ENCODE results near the gene GAA. TPM values are rescaled to one million over a fixed set of nuclear protein-coding genes. Genes with fewer than 3 reads are reported as not detected.

The GAA gene
- polyA plus RNA-seq, 1 of the 3 experiments (the other 2 are of a cell fraction) = 27.3 TPM

DNA sequence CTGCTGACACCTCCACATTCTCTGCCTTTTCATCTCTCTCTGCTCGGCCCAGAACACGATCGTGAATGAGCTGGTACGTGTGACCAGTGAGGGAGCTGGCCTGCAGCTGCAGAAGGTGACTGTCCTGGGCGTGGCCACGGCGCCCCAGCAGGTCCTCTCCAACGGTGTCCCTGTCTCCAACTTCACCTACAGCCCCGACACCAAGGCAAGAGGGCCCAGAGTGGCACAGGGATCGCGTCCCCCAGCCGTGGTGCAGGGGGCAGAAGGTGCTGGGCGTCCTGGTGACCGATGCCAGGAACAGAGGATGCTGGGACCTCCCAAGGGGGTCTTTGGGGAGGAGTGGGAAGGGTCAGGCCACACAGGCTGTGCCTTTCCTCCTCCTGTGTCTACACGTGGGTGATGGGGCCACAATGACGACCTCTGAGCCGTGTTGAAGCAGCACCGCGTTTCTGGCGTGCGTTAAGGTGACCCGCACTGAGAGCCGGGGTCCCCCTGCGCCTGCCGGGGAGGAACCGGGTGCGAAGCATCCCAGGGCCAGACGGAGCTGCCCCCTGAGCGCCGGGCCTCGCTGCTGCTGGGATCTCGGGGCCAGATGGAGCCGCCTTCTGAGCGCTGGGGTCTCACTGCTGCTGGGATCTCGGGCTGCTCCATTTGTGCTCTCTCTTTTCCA is 17.4 kb downstream of the GAA start:
- ChIA-PET CTCF (interaction anchor here (1.3 to 5.8 kb wide), 4 partner anchors 17 to 110 kb away, joined by 3 to 37 read pairs (median 3); partner anchors contain the start of gene GAA), POLR2A (no interaction called here)

More for the DNA sequence above, 17.4 kb downstream of the GAA start:
- Histone ChIP-seq H3K9me3 (no peaks in the 10 kb centered on the region), H3K36me3 (replicated peaks in 1 of 2; ENCODE audit: control insufficient read depth in 1 of 2, insufficient read depth in 2 of 2, low read length in 1 of 2) (peaks cover 0 to 5% of the 10 kb centered on the region in 2 experiments), H2AFZ (ENCODE audit: low read depth) (no peak overlapping the region), H3K79me2 (ENCODE audit: insufficient read depth) (no peaks in the 10 kb centered on the region), H3K4me2 (no peak overlapping the region), H3K27ac (ENCODE audit: low read depth in 2 of 2, low read length in 1 of 2) (no peak overlapping the region), H3F3A (replicated peaks; ENCODE audit: insufficient read depth) (peaks cover 4% of the 10 kb centered on the region), H3K9ac (no peak overlapping the region), H3K4me1 (ENCODE audit: control insufficient read depth in 1 of 2, insufficient read depth in 2 of 2, low read depth in 1 of 2, low read length in 1 of 2) (no peaks in the 10 kb centered on the region), H4K20me1 (ENCODE audit: insufficient read depth) (no peaks in the 10 kb centered on the region), H3K9me2 (no peaks in the 10 kb centered on the region), H3K27me3 (ENCODE audit: insufficient read depth) (no peaks in the 10 kb centered on the region), H3K4me3 (ENCODE audit: low read depth in 2 of 2, low read length in 1 of 2) (no peak overlapping the region)
- no peak for DNase-seq
- WGBS (ENCODE audit: low lambda C conversion rate) = 90% methylated on average over 33 of the region's 35 CpGs
- TF ChIP-seq YY1 (IDR thresholded peaks at IDR 0.05; ENCODE audit: low read depth) (no peak), FOXJ3 (CRISPR knock-in tag; IDR thresholded peaks at IDR 0.05) (no peak), RXRA (IDR thresholded peaks at IDR 0.05; ENCODE audit: borderline replicate concordance, low read depth) (no peak), RCOR1 (IDR thresholded peaks at IDR 0.05; ENCODE audit: low read length) (no peak), MXI1 (IDR thresholded peaks at IDR 0.05; ENCODE audit: low read depth, low read length) (no peak), RAD21 (IDR thresholded peaks at IDR 0.05; ENCODE audit: low read length) (no peak), TEAD4 (IDR thresholded peaks at IDR 0.05; ENCODE audit: borderline replicate concordance, insufficient read depth) (no peak), EZH2phosphoT487 (IDR thresholded peaks at IDR 0.05; ENCODE audit: borderline replicate concordance, low read depth) (no peak), CHD2 (IDR thresholded peaks at IDR 0.05; ENCODE audit: low read length, partially characterized antibody) (no peak), MEF2A (IDR thresholded peaks at IDR 0.05; ENCODE audit: borderline replicate concordance, low read depth) (no peak), SMC3 (IDR thresholded peaks at IDR 0.05; ENCODE audit: low read depth, low read length) (no peak), TCF12 (IDR thresholded peaks at IDR 0.05) (no peak), TAF1 (IDR thresholded peaks at IDR 0.05; ENCODE audit: borderline replicate concordance, low read depth, low read length) (no peak), NRF1 (IDR thresholded peaks at IDR 0.05; ENCODE audit: low read depth, low read length) (no peak)
- TF ChIP-seq, protein P1, sequence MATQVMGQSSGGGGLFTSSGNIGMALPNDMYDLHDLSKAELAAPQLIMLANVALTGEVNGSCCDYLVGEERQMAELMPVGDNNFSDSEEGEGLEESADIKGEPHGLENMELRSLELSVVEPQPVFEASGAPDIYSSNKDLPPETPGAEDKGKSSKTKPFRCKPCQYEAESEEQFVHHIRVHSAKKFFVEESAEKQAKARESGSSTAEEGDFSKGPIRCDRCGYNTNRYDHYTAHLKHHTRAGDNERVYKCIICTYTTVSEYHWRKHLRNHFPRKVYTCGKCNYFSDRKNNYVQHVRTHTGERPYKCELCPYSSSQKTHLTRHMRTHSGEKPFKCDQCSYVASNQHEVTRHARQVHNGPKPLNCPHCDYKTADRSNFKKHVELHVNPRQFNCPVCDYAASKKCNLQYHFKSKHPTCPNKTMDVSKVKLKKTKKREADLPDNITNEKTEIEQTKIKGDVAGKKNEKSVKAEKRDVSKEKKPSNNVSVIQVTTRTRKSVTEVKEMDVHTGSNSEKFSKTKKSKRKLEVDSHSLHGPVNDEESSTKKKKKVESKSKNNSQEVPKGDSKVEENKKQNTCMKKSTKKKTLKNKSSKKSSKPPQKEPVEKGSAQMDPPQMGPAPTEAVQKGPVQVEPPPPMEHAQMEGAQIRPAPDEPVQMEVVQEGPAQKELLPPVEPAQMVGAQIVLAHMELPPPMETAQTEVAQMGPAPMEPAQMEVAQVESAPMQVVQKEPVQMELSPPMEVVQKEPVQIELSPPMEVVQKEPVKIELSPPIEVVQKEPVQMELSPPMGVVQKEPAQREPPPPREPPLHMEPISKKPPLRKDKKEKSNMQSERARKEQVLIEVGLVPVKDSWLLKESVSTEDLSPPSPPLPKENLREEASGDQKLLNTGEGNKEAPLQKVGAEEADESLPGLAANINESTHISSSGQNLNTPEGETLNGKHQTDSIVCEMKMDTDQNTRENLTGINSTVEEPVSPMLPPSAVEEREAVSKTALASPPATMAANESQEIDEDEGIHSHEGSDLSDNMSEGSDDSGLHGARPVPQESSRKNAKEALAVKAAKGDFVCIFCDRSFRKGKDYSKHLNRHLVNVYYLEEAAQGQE (IDR thresholded peaks at IDR 0.05; ENCODE audit: low read depth, low read length) = no peak
- TF ChIP-seq, protein P2, sequence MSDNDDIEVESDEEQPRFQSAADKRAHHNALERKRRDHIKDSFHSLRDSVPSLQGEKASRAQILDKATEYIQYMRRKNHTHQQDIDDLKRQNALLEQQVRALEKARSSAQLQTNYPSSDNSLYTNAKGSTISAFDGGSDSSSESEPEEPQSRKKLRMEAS (IDR thresholded peaks at IDR 0.05; ENCODE audit: low read depth) = no peak
- TF ChIP-seq, protein P3, sequence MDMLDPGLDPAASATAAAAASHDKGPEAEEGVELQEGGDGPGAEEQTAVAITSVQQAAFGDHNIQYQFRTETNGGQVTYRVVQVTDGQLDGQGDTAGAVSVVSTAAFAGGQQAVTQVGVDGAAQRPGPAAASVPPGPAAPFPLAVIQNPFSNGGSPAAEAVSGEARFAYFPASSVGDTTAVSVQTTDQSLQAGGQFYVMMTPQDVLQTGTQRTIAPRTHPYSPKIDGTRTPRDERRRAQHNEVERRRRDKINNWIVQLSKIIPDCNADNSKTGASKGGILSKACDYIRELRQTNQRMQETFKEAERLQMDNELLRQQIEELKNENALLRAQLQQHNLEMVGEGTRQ (IDR thresholded peaks at IDR 0.05; ENCODE audit: borderline replicate concordance, low read depth, low read length) = no peak
- TF ChIP-seq, protein P4, sequence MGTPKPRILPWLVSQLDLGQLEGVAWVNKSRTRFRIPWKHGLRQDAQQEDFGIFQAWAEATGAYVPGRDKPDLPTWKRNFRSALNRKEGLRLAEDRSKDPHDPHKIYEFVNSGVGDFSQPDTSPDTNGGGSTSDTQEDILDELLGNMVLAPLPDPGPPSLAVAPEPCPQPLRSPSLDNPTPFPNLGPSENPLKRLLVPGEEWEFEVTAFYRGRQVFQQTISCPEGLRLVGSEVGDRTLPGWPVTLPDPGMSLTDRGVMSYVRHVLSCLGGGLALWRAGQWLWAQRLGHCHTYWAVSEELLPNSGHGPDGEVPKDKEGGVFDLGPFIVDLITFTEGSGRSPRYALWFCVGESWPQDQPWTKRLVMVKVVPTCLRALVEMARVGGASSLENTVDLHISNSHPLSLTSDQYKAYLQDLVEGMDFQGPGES (IDR thresholded peaks at IDR 0.05; ENCODE audit: low read depth, low read length) = no peak
- TF ChIP-seq, protein P5, sequence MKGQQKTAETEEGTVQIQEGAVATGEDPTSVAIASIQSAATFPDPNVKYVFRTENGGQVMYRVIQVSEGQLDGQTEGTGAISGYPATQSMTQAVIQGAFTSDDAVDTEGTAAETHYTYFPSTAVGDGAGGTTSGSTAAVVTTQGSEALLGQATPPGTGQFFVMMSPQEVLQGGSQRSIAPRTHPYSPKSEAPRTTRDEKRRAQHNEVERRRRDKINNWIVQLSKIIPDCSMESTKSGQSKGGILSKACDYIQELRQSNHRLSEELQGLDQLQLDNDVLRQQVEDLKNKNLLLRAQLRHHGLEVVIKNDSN (IDR thresholded peaks at IDR 0.05; ENCODE audit: borderline replicate concordance, low read depth) = no peak
